GM12873 (cell line): ENCODE measurements around the gene GGT1.
"Not testable (repeated sequence)": the region's sequence is repeated elsewhere in the genome, so short reads cannot be mapped to it uniquely, and the experiment has no call there.

Source experiments
- CTCF ChIP-seq: IDR thresholded peaks from 2 replicates; pipeline ENCODE4 v1.5.1; 2012; ENCODE audit warnings: low read depth, mild to moderate bottlenecking, moderate library complexity, low read length, control low read depth; ENCODE audit not compliant: insufficient read depth; ENCODE audit errors: missing control alignments

Gene GGT1

GRCh38 chr22:24602847-24603769 is at the start of gene GGT1:
Gene GGT1, plus strand, starts transcription at chr22:24603193. Its CDS starts 7,889 bp downstream, at chr22:24611082.
- TF ChIP-seq CTCF, result not testable (repeated sequence)

GRCh38 chr22:24553597-24554312 is 49.2 kb upstream of the GGT1 start:
- no peak for TF ChIP-seq CTCF

- TF ChIP-seq CTCF, result no peak
These were observed 48.5 kb upstream of the GGT1 start, which contains the start of gene GUCD1 for GRCh38 chr22:24554313-24555164. Gene GUCD1, minus strand, starts transcription at chr22:24555138. Its CDS starts 147 bp downstream, at chr22:24554991.

GRCh38 chr22:24555165-24556039 is 47.6 kb upstream of the GGT1 start, which contains the start of gene SNRPD3:
Gene SNRPD3, plus strand, starts transcription at chr22:24555999. Its CDS starts 1,676 bp downstream, at chr22:24557675.
- no peak for TF ChIP-seq CTCF

GRCh38 chr22:24559471-24559870 is 43.5 kb upstream of the GGT1 start:
- TF ChIP-seq CTCF, result no peak

- TF ChIP-seq CTCF, result no peak
These were observed 39.7 kb upstream of the GGT1 start for GRCh38 chr22:24563246-24563645.
